Measurements from ENCODE around the gene SLAMF9.

SLAMF9 gene

DNA sequence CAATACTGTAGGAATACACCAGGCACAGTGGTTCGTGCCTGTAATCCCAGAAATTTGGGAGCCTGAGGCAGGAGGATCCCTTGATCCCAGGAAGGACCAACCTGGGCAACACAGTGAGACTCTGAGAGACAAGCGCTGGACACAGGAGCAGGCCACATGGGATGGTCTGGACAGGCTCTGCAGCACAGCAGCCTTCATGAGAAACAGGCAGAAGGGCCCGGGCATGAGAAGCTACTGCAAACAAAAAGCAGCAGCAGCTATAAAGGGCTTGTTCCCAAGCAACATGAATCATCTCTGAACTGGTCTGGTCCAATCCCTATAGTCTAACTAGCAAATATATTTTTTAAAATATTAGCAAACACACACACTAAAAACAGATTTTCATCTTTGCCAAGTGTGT is 35.5 kb upstream of the SLAMF9 start:
- TF ChIP-seq, protein P1, sequence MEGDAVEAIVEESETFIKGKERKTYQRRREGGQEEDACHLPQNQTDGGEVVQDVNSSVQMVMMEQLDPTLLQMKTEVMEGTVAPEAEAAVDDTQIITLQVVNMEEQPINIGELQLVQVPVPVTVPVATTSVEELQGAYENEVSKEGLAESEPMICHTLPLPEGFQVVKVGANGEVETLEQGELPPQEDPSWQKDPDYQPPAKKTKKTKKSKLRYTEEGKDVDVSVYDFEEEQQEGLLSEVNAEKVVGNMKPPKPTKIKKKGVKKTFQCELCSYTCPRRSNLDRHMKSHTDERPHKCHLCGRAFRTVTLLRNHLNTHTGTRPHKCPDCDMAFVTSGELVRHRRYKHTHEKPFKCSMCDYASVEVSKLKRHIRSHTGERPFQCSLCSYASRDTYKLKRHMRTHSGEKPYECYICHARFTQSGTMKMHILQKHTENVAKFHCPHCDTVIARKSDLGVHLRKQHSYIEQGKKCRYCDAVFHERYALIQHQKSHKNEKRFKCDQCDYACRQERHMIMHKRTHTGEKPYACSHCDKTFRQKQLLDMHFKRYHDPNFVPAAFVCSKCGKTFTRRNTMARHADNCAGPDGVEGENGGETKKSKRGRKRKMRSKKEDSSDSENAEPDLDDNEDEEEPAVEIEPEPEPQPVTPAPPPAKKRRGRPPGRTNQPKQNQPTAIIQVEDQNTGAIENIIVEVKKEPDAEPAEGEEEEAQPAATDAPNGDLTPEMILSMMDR (IDR thresholded peaks at IDR 0.05): no peak
- no peak overlapping the region for H3K4me2 ChIP-seq (ENCODE audit: low read length)
- no peak overlapping the region for H3K4me3 ChIP-seq (ENCODE audit: low read depth, low read length)
- H3K9ac ChIP-seq: no peak overlapping the region
- H3K36me3 ChIP-seq (ENCODE audit: control insufficient read depth, insufficient read depth, low read length): no peaks in the 10 kb centered on the region
- no peaks in the 10 kb centered on the region for H3K4me1 ChIP-seq
- H3K27me3 ChIP-seq (ENCODE audit: control insufficient read depth, insufficient read depth, low read length): no peaks in the 10 kb centered on the region
- H3K79me2 ChIP-seq: no peaks in the 10 kb centered on the region
- no peaks in the 10 kb centered on the region for H3K9me3 ChIP-seq (ENCODE audit: control insufficient read depth, low read length)
- no peak overlapping the region for H3K27ac ChIP-seq
- H2AFZ ChIP-seq: no peak overlapping the region

DNA sequence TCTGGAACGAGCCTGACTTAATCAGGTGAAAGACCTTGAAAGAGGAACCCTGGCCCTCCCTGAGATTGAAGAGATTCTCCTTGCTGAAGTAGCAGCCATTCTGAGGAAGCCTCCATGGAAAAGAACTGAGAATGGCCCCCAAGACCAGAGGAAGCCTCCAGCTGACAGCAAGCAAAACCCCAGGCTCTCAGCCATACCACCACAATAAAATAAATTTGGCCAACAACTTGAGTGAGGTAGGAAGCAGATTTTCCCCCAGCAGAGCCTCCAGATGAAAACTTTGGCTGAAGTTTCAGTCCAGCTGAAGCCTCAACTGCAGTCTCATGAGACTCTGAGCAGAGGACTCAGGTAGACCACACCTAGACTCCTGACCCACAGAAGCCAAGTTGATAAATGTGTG is 34.0 kb upstream of the SLAMF9 start:
- TF ChIP-seq, protein P1 (IDR thresholded peaks at IDR 0.05): no peak
- H3K27me3 ChIP-seq (ENCODE audit: control insufficient read depth, insufficient read depth, low read length): no peaks in the 10 kb centered on the region
- no peak overlapping the region for H2AFZ ChIP-seq
- H3K4me2 ChIP-seq (ENCODE audit: low read length): no peak overlapping the region
- no peak overlapping the region for H3K4me3 ChIP-seq (ENCODE audit: low read depth, low read length)
- no peaks in the 10 kb centered on the region for H3K36me3 ChIP-seq (ENCODE audit: control insufficient read depth, insufficient read depth, low read length)
- no peaks in the 10 kb centered on the region for H3K9me3 ChIP-seq (ENCODE audit: control insufficient read depth, low read length)
- no peak overlapping the region for H3K27ac ChIP-seq
- H3K4me1 ChIP-seq: no peaks in the 10 kb centered on the region
- no peaks in the 10 kb centered on the region for H3K79me2 ChIP-seq
- H3K9ac ChIP-seq: no peak overlapping the region

DNA sequence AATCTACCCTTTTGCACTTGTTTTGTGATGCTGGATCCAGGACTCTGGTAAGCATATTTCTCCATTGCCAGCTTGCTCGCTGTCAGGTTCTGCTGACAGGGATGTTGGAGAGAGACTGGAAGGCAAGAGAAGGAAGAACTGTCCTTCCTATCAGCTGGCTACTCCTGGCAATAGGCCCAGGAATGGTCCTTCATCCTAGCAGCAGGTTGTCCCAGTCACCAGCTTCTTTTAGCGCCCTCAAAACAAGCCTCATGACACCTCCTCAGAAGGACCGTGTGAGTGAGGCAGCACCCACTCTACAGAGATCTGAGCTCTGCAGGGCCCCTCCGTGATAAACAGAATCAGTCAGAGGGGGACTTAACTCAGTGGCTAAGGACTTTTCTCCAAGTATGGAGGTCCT is 33.1 kb upstream of the SLAMF9 start:
- Histone ChIP-seq H2AFZ (no peak overlapping the region), H3K4me2 (ENCODE audit: low read length) (no peak overlapping the region), H3K9me3 (ENCODE audit: control insufficient read depth, low read length) (no peaks in the 10 kb centered on the region), H3K36me3 (ENCODE audit: control insufficient read depth, insufficient read depth, low read length) (no peaks in the 10 kb centered on the region), H3K4me3 (ENCODE audit: low read depth, low read length) (no peak overlapping the region), H3K27me3 (ENCODE audit: control insufficient read depth, insufficient read depth, low read length) (no peaks in the 10 kb centered on the region), H3K9ac (no peak overlapping the region), H3K4me1 (no peaks in the 10 kb centered on the region), H3K27ac (no peak overlapping the region), H3K79me2 (no peaks in the 10 kb centered on the region)
- TF ChIP-seq, protein P1 (IDR thresholded peaks at IDR 0.05): no peak

DNA sequence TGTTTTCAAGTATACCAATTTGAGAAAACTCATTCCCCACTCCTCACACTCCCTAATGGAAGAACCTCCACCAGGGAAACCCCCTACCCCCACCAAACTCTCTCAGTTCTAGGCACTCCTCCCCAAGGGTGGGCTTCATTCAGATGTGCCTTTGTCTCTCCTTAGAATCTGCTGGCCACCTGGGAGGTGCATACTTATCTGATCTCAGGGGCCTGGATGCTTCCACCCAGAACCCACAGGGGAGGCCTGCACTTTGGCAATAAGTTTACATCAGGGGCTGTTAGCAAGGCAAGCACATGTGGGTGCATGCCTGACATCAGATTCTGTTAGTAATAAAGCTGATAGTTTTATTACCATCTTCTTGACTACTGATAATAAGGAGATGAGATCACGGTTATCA is 32.5 kb upstream of the SLAMF9 start:
- TF ChIP-seq, protein P1 (IDR thresholded peaks at IDR 0.05): no peak
- no peak overlapping the region for H3K27ac ChIP-seq

DNA sequence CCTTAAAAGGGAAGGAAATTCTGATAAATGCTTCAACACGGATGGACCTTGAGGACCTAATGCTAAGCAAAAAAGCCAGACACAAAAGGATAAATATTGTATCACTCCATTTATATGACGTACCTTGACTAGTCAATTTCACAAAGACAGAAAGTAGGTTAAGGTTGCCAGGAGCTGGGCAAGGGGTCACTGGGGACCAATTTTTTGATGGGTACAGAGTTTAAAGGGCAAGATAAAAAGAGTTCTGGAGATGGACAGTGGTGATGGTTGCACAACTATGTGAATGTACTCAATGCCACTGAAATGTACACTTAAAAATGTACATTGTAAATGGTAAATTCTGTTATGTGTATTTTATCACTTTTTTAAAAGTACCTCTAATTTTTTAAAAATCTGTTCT is 32.1 kb upstream of the SLAMF9 start:
- Histone ChIP-seq H3K9me3 (ENCODE audit: control insufficient read depth, low read length) (no peaks in the 10 kb centered on the region), H2AFZ (no peak overlapping the region), H3K36me3 (ENCODE audit: control insufficient read depth, insufficient read depth, low read length) (no peaks in the 10 kb centered on the region), H3K27me3 (ENCODE audit: control insufficient read depth, insufficient read depth, low read length) (no peaks in the 10 kb centered on the region), H3K27ac (no peak overlapping the region), H3K4me2 (ENCODE audit: low read length) (no peak overlapping the region), H3K79me2 (no peaks in the 10 kb centered on the region), H3K9ac (no peak overlapping the region), H3K4me3 (ENCODE audit: low read depth, low read length) (no peak overlapping the region), H3K4me1 (no peaks in the 10 kb centered on the region)
- TF ChIP-seq, protein P1 (IDR thresholded peaks at IDR 0.05): no peak

More for the DNA sequence above, 32.5 kb upstream of the SLAMF9 start:
- Histone ChIP-seq H3K36me3 (ENCODE audit: control insufficient read depth, insufficient read depth, low read length) (no peaks in the 10 kb centered on the region), H3K4me3 (ENCODE audit: low read depth, low read length) (no peak overlapping the region), H3K27me3 (ENCODE audit: control insufficient read depth, insufficient read depth, low read length) (no peaks in the 10 kb centered on the region), H3K4me1 (no peaks in the 10 kb centered on the region), H3K9me3 (ENCODE audit: control insufficient read depth, low read length) (no peaks in the 10 kb centered on the region), H3K79me2 (no peaks in the 10 kb centered on the region), H3K4me2 (ENCODE audit: low read length) (no peak overlapping the region), H2AFZ (no peak overlapping the region), H3K9ac (no peak overlapping the region)
